HG03045 (cell line): Measurements from ENCODE around the gene HIRA.

Source experiments
- ATAC-seq: cut with Tn5 transposase; IDR thresholded peaks from one replicate; pipeline ENCODE4 v1.9.1; 2021; ENCODE audit warnings: mild to moderate bottlenecking, moderate library complexity; ENCODE audit not compliant: unreplicated experiment

Gene HIRA, protein sequence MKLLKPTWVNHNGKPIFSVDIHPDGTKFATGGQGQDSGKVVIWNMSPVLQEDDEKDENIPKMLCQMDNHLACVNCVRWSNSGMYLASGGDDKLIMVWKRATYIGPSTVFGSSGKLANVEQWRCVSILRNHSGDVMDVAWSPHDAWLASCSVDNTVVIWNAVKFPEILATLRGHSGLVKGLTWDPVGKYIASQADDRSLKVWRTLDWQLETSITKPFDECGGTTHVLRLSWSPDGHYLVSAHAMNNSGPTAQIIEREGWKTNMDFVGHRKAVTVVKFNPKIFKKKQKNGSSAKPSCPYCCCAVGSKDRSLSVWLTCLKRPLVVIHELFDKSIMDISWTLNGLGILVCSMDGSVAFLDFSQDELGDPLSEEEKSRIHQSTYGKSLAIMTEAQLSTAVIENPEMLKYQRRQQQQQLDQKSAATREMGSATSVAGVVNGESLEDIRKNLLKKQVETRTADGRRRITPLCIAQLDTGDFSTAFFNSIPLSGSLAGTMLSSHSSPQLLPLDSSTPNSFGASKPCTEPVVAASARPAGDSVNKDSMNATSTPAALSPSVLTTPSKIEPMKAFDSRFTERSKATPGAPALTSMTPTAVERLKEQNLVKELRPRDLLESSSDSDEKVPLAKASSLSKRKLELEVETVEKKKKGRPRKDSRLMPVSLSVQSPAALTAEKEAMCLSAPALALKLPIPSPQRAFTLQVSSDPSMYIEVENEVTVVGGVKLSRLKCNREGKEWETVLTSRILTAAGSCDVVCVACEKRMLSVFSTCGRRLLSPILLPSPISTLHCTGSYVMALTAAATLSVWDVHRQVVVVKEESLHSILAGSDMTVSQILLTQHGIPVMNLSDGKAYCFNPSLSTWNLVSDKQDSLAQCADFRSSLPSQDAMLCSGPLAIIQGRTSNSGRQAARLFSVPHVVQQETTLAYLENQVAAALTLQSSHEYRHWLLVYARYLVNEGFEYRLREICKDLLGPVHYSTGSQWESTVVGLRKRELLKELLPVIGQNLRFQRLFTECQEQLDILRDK

DNA sequence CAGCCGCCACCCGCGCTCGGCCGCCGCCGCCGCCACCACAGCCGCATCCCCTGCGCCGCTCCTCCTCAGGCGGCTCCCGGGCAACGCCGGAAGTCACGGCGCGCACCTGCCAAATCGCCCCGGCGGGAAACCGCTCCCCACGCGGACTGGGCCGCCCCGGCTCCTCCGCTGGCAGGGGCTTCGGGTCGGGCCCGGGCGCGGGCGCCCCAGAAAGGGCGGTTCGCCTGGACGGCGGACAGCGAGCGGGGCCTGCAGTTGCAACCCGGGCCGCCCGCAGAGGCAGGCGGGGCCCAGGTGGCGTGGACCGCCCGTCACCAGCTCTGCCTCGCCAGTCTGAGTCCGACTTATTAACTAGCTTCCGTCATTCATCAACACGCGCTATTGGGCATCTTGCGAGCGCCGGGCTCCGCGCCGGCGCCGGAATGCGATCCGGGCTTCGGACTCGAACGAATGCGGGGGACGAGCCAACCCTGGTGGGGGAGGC, at the start of gene HIRA:
Gene HIRA (minus strand): TSS at position 85 of the 484 bp plus-strand sequence. CDS start 257 bp downstream, outside the sequence.
- ATAC-seq, result peak; percentile 60

DNA sequence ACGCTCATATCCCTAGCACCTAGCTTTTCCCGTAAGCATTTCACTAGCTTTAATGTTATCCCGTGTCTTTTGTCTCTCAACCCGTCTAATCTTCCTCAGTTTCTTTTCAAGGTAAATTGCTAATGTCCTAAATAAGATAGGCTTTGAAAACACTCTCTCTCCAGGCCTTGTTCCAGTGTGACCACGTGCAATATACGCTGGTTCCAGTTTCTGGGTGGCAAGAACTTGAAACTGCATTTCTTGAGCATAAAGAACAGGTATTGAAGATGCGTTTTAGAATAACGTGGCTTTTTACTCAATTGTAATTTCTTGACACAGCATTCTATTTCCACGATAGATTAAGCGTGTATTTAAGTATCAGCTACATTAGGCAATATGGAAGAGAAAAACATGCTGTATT, 49.3 kb upstream of the HIRA start:
- no peak for ATAC-seq

DNA sequence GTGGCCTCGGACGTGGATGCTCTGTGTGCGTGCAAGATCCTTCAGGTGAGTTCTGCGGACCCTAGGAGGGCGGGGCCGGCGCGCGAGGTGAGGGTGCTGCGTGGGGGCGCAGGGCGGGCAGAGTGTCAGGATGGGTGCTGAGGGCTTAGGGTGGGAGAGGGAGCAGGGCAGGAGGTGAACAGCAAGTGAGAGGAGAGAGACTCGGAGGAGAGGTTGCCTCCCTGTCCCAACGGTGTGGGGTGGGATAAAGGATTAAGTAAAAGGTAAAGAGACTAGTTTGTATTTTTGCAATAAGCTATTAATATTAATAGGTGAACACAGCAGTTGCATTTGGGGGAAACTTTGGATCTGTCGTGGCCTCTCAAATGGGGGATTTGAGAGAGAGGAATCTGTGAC, 48.6 kb upstream of the HIRA start:
- ATAC-seq, result no peak

DNA sequence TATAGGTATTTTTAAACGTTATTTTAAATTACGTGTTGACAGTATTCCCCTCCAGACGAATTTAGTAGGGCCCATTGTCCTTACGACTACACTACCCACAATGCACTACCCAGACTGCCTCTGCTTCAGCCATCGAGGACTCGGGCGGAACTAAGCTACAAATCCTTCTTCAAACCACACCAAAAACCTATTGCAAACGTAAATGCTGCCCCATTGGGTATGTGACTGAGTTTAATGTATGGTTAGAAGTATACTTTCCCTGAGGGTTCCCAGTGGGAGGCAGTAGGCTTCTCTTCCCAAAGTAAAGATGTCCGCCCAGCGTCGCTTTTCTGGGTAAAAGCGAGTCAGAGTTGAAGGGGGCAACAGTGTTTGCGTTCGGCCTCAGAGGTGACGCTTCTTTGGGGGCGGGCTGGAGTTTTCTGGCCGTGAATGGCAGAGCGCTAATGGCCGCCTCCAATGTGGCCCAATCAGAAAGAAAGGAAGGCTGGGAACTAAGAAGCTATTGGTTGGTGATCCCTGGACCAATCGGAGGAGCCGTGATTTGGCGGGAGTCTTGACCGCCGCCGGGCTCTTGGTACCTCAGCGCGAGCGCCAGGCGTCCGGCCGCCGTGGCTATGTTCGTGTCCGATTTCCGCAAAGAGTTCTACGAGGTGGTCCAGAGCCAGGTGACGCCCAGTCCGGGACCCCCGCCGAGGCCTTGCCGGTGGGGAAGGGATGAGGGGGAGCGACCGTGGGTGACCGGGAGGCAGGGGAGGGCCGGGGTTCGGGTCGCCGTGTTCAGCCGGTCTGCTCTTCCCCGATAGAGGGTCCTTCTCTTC, 48.0 kb upstream of the HIRA start, which contains the start of gene CDC45:
Gene CDC45 (plus strand): TSS at position 566 of the 818 bp plus-strand sequence. CDS start 49 bp downstream, at position 615.
- ATAC-seq, result peak; percentile 90

DNA sequence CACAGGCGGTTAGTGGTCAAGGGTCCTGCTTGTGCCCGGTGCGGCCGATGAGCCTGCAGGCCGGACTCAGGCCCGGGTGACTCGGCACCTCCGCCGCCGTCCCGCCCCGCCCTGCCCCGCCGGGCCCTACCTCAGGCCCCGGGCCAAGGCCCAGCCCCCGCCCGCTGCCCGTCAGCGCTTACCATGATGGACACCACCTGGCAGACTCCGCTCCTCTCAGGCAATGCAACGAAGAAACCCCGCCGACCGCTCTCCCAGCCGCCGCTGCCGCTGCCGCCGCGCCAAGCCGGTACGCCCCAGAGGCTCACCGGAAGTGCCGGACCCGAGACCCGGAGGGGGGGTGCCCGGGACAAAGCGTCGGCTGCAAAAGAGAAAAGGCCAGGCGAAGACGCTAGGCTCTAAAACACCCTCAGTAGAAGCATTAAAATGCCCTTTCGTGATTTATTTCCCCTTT, 47.4 kb upstream of the HIRA start, which contains the start of gene UFD1:
Gene UFD1 (minus strand): TSS at position 293 of the 454 bp plus-strand sequence. CDS start 108 bp downstream, at position 185.
- ATAC-seq, result peak; percentile 54

DNA sequence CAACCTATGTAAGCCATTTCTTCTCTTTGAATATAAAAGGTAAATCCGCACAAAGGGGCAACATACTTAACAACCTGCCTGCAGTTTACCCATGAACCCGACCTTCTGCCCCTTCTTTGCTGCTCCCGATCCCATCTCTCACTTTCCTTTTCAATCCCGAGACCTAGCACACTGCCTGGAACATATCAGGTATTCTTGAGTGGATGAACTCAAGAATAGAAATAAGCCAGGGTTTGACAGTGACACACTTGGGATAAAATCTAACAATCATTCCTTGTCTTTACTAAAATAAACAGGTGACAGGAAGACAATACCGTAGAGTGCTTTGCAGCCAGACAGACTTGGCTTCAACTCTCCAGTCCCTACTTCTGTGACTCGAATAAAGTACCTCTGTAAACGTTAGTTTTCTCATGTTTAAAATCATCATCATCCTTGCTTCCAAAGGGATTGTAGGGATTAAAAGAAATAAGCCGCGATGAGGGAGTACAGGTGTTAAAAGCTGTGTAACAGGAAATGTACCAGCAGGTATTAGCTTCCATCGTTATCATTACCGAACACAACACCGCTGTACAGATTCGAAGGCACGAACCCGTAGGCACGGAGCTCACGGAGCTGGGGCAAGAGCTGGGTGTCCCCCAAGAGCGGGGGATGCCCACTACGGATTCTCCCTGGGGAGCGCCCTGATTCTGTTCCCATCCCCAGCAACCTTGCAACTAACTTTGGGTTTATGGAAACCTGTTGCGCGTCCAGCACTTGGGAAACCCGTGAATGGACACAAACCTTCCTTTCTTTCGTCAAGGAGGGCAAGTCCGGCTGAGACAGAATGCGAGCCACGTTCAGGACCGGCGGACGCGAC, 46.7 kb upstream of the HIRA start:
- no peak for ATAC-seq

DNA sequence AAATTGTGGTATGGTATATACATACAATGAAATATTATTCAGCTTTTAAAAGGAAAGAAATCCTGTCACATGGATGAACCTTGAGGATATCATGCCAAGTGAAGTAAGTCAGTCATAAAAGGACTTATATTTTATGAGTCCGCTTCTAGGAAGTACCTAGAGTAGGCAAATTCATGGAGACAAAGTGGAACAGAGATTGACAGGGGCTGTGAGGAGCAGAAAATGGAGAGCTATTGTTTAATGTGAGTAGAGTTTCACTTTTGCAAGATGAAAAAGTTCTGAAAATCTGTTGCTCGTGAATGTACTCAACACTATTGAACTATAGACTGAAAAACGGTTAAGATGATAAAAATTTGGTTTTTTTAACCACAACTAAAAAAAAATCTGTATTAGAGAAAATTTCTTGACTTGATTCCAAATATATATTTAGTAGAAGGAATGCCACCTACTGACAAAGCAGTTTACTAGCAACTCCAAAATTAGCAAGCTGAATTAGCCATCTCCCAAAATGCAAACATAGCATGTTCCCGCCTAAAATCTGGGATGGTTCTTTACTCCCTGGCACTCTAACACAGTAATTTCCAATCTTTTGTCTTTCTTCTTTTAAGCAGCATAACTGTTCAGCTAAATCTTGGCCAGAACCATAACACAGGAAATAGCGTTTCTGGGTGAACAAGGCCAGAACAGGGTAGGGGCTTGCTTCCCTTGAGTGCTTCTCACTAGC, 46.0 kb upstream of the HIRA start:
- no peak for ATAC-seq

DNA sequence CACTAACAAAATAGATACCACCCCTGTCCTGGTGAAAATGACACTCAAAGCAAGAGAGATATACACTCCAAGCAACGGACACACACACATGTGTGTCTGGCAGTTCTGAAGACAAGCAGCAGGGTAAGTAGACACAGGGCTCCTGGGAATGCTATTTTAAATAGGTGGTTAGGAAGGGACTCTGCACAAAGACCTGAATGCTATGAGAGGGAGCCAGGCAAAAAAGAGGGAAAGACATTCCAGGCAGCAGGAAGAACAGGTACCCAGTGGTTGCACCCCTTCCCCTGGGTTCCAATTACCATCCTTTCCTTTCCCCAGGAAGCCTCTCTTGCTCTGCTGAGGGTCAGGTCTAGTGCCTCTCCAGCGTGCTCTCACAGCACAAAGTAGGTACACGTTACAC, 44.5 kb upstream of the HIRA start:
- no peak for ATAC-seq

DNA sequence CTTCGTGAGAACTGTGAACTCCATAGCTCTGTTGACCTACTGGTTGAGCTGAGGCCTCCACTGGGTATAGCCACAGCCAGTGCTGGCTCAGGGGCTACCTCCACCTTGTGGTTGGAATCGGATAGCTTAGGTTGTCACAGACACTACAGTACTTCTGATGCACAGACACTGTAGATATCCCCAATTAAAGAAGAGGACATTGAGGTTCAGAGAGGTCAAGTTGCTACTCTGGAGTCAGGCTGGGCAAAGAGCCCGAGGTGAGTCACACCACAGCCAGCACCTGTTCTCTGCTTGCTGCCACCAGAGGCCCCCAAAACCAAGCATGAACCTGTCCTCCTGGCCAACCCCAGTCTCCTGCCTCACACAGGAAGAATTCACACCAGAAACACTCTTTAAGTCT, 42.0 kb upstream of the HIRA start:
- ATAC-seq, result no peak

DNA sequence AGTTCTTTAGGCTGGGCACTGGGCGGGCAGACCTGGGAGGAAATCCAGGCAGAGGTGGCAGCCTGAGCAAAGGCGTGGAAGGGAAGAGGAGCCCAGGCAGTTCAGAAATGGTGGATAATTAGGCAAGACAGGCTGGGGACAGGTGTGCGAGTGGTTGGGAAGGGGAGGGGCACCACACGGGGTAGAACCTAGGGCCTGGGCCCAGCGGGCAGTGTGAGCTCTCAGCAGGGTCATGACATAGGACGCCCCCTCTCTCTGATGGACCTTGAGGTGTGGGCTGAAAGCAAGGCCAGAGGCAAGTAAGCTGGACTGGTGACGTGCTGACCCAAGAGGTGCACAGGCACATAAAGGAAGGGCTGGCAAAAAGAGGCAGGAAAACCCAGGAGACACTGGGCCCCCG, 40.7 kb upstream of the HIRA start:
- ATAC-seq, result no peak

DNA sequence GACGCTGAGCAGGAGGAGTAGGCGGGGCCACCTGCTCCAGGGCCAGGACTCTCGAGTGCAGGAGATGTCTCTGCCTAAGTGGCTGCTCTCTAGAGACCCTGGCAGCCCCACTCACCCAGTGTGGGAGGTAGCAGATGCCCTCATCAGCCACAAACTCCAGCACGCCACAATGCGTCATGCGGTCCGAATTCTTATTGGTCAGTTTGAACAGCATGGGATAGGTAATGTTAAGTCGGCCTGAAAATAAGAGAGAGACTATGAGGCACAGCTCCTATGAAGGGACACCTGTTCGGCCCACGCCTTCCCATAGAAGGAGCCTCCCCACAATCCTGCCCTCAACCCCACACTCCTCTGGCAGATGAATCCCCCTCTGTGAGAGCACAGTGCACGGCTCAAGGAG, 40.0 kb upstream of the HIRA start:
- no peak for ATAC-seq

DNA sequence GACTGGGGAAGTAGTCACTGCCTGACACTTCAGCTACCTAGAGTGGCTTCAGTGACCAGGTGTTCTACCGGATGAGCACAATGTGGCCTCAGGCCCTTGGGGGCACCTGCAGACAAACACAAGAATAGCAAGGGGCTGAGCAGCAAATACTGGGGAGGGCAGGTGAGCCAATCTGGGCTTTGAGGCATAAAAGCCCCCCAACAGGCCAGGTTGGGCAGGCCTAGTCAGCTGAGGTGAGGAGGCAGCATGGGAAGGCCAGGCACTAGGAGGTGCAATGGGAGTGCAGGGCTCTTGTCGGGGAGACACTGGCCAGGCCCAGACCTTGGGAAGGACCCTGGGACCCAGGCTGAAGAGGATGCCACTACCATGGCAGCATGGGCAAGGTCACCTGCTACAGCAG, 38.5 kb upstream of the HIRA start:
- no peak for ATAC-seq

DNA sequence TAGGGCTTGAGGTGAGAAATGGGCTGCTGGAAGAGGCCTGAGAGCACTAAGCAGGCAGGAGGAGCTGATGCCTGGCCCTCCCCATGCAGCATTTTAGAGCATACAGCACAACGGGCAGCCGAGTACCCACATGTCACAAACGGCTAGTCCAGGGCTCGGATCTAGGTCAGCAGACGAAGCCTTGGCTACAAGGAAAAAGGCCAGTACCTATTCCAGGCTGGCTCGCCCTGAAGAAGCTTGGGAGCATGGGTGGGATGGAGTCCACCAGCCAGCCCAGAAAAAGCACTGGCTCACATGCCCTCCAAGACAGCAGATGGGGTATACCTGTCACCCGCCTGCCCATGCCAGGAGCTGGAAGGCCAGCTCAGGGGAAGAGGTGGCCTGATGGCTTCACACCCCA, 37.9 kb upstream of the HIRA start:
- no peak for ATAC-seq

DNA sequence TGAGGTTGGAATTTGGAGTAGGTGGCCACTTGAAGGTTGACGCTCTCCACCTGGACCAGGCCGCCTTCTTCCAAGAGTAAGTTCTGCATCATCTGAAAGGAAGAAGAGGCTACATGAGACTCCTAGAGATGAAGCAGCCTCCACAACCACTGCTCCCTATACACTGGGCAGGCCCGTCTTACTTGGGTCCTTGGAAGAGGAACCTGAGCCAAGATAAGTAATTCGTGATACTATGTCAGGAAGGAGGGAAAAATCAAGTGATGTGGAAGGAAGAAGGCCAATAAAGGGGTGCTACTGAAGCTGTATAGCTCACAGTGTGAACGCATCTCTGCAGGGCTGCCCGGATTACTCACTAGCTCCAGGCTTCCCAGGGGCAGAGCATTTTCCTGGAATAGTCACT, 36.4 kb upstream of the HIRA start:
- ATAC-seq, result no peak

DNA sequence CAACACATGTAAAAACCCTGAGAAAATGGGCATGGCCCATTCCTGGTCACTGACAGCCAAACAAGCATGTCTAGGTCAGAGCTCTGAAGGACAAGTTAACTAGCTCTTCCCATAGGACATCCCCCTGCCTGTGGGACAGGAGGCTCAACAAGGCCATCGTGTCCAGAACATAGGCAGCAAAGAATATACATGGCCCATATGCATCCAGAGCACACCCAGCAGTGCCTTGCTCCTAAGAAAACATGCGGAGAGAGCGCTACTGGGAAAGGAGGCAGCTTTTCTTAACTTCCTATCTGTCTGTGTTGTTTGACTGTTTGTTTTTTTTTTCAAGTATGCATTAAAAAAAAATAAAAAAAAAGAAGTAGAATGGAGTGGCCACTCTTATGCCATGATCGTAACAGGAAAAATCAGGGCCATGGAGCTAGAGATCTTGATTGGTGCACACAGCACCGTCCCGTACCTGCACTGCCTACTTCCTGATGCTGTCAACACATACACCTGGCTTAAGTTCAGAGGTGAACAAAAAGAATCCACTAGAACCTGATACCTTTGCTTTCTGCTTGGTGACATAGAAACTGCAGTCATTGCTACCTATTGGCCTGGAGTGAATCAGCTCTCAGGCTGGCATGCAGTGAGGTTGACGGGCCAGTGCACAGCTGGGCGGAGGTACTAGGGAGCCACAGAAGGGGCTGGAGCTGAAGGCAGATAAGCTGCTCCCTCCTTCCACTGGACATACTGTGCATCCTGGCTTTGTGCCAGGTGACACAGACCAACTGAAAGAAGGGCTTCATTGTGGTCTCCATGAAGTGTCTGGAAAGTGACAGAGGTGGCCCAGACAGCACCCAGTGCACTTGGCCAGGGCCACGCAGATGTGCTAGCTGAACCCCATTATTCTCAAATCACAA, 35.6 kb upstream of the HIRA start:
- ATAC-seq, result no peak

DNA sequence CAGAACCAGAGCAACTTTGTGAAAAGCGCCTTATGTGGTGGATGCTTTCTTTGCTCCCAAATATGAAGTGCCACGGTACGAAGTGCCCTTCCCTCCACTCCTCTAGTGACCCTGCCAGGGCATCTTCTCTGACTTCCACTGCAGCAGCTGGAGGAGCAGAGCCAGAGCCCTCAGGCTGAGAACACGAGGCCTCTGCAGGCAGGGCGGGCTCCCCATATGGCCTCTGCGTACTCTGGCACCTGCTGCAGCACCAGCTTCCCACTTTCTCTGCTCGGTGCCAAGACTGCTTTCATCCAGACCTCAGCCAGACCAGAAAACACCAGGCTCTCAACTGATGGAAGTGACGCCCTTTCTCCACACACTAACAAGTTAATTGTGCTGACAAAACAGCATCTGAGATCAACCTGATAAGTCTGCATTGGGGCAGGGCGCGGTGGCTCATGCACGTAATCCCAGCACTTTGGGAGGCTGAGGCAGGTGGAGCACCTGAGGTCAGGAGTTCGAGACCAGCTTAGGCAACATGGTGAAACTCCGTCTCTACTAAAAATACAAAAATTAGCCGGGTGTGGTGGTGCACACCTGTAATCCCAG, 34.7 kb upstream of the HIRA start:
- ATAC-seq, result no peak

DNA sequence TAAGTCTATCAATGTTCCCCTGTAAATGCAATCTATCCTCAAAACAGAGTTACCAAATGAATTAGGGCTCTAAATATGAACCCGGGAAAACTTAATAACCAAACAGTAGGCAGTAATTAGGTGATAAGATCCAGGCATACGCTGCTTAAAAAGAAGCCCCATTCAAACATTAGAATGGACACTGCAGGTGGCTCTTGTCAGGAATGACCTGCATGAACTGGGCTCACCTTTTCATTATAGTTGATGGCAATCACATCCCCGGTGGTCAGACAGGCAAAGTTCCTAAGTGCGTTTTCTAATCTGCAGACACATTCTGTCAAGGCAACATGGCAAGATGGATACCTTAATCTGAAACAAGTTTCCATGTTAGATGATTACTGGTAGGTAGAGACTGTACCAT, 33.4 kb upstream of the HIRA start:
- ATAC-seq, result no peak
